Uterus (tissue), 2 donors: Measurements from ENCODE around the gene SLC6A1.

Source experiments
- POLR2A ChIP-seq, 2 donors: fragments of 450-650 bp; IDR thresholded peaks; one replicate each; pipeline ENCODE4 v1.6.1; 2016; ENCODE audit warnings: antibody characterized with exemption in 2 of 2, mild to moderate bottlenecking in 1 of 2, moderate library complexity in 1 of 2
- TF ChIP-seq, protein P1 (sequence below), 4 experiments: fragments of 200-600 bp in 2 of 4; fragments of 450-650 bp in 2 of 4; sonication (generic) in 2 of 4; IDR thresholded peaks; one replicate each; pipeline ENCODE4 v1.5.1; 2016 to 2019; ENCODE audit warnings: antibody characterized with exemption in 4 of 4, mild to moderate bottlenecking in 2 of 4, moderate library complexity in 1 of 4

DNA sequence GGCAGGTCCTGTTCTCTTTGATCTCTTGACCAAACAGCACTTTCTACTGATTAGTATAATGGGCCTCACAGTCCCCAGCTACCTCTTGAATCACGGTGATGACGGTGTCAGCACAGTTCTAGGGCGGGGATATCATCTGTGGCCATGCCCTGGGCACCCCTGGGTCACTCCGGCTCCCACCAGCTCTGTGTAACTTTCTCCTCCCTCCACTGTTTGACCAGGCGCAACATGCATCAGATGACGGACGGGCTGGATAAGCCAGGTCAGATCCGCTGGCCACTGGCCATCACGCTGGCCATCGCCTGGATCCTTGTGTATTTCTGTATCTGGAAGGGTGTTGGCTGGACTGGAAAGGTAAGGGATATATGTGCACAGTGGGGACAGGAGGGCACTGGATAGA lies 29.6 kb downstream of the SLC6A1 start:
- TF ChIP-seq, protein P1, sequence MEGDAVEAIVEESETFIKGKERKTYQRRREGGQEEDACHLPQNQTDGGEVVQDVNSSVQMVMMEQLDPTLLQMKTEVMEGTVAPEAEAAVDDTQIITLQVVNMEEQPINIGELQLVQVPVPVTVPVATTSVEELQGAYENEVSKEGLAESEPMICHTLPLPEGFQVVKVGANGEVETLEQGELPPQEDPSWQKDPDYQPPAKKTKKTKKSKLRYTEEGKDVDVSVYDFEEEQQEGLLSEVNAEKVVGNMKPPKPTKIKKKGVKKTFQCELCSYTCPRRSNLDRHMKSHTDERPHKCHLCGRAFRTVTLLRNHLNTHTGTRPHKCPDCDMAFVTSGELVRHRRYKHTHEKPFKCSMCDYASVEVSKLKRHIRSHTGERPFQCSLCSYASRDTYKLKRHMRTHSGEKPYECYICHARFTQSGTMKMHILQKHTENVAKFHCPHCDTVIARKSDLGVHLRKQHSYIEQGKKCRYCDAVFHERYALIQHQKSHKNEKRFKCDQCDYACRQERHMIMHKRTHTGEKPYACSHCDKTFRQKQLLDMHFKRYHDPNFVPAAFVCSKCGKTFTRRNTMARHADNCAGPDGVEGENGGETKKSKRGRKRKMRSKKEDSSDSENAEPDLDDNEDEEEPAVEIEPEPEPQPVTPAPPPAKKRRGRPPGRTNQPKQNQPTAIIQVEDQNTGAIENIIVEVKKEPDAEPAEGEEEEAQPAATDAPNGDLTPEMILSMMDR (IDR thresholded peaks at IDR 0.05): no peak
- no peak for TF ChIP-seq POLR2A (IDR thresholded peaks at IDR 0.05)
